AG04450 (cell line): Measurements from ENCODE around the gene KRT83. TPM values are rescaled to one million over a fixed set of nuclear protein-coding genes. Genes with fewer than 3 reads are reported as not detected.
"Not testable (repeated sequence)": the region's sequence is repeated elsewhere in the genome, so short reads cannot be mapped to it uniquely, and the experiment has no call there.

ENCODE experiments used
- CTCF ChIA-PET: fragments of 300-600, 350-600 bp; formaldehyde crosslinking; extraction: SDS; loops from one replicate; lab custom pipeline; 2022; ENCODE audit warnings: antibody characterized with exemption, inconsistent platforms; lab: Charles Lee
- POLR2A ChIA-PET: fragments of 350-600 bp; formaldehyde crosslinking; extraction: SDS; loops from one replicate; lab custom pipeline; 2021; ENCODE audit warnings: antibody characterized with exemption, inconsistent platforms; lab: Yijun Ruan, JAX
- DNase-seq: peaks from one replicate; pipeline ENCODE4 v3.0.0-alpha.2; 2011; ENCODE audit warnings: low read depth, low spot score
- H3K27ac ChIP-seq: one replicate; pipeline ENCODE4 v1.5.1; 2012; ENCODE audit warnings: low read depth, low read length, control low read depth
- H3K27me3 ChIP-seq: one replicate; pipeline ENCODE4 v1.6.0; 2012; ENCODE audit warnings: low read length; ENCODE audit not compliant: control insufficient read depth, insufficient read depth
- H3K4me3 ChIP-seq: 2 replicates; pipeline ENCODE4 v1.5.1; 2011; ENCODE audit warnings: mild to moderate bottlenecking, low read depth, low read length, control low read depth
- H3K9me3 ChIP-seq: 2 replicates; pipeline ENCODE4 v1.5.1; 2012; ENCODE audit warnings: low read length; ENCODE audit not compliant: control insufficient read depth, insufficient read depth
- polyA plus RNA-seq: library from polyadenylated mRNA; depleted of rRNA; stranded (reverse); fragments of >200 nt; gene quantifications from 2 replicates; pipeline ENCODE4 v1.2.3, GENCODE V29; 2011
- TF ChIP-seq, protein P1 (sequence below): IDR thresholded peaks from 2 replicates; pipeline ENCODE4 v1.5.1; 2011; ENCODE audit warnings: low read depth, low read length, control low read depth, inconsistent platforms

Gene KRT83
- polyA plus RNA-seq, 1 experiment, result 0.04 TPM

GRCh38 chr12:52294803-52295202 lies 26.4 kb downstream of the KRT83 start:
- Histone ChIP-seq H3K4me3 (no peak overlapping the region), H3K9me3 (no peaks in the 10 kb centered on the region), H3K27me3 (peaks cover 26% of the 10 kb centered on the region), H3K27ac (no peak overlapping the region)
- POLR2A ChIA-PET, result no interaction called here
- DNase-seq, result no peak
- CTCF ChIA-PET, result interaction anchor here (0.8 to 2.8 kb wide), 2 partner anchors 16 to 32 kb away, joined by 3 to 33 read pairs; no protein-coding TSS in a partner anchor
- TF ChIP-seq, protein P1, sequence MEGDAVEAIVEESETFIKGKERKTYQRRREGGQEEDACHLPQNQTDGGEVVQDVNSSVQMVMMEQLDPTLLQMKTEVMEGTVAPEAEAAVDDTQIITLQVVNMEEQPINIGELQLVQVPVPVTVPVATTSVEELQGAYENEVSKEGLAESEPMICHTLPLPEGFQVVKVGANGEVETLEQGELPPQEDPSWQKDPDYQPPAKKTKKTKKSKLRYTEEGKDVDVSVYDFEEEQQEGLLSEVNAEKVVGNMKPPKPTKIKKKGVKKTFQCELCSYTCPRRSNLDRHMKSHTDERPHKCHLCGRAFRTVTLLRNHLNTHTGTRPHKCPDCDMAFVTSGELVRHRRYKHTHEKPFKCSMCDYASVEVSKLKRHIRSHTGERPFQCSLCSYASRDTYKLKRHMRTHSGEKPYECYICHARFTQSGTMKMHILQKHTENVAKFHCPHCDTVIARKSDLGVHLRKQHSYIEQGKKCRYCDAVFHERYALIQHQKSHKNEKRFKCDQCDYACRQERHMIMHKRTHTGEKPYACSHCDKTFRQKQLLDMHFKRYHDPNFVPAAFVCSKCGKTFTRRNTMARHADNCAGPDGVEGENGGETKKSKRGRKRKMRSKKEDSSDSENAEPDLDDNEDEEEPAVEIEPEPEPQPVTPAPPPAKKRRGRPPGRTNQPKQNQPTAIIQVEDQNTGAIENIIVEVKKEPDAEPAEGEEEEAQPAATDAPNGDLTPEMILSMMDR, result no peak

GRCh38 chr12:52293926-52294325 lies 27.3 kb downstream of the KRT83 start:
- Histone ChIP-seq H3K9me3 (no peaks in the 10 kb centered on the region), H3K27ac (no peak overlapping the region), H3K4me3 (no peak overlapping the region), H3K27me3 (peaks cover 25% of the 10 kb centered on the region)
- ChIA-PET CTCF (interaction anchor here (0.7 to 2.8 kb wide), 2 partner anchors 15 to 33 kb away, joined by 3 to 33 read pairs; no protein-coding TSS in a partner anchor), POLR2A (no interaction called here)
- DNase-seq, result no peak
- TF ChIP-seq, protein P1, result no peak

DNA sequence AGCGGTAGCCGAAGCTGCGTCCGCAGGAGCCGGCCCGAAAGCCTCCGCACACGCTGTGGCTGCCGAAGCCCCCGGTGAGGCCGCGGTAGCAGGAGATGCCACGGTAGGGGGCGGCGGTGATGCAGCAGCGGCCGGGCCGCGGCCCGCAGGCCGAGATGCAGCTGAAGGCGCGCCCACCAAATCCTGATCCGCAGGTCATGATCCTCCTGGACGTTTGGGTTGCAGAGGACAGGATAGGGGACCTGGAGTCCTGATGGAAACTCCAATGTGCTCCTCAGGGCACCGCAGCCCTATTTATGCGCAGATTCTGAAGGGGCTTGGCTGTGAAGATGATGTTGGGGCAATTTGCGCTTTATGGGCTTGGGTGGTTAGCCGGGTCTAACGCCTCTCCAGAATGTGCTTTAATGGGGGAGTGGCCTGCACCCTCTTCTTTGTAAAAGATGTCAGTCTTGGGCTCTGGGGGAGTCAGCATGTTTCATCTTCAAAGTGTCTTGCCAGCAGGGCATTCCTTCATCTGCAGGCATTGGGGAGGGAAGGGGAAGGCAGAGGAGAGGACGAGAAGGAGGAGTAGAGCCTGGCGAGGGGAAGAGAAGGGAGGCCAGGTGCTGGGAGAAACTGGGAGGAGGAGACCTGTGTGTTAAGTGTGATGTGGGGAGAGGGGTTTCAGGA lies 29.8 kb downstream of the KRT83 start, which contains the start of gene KRT81:
Gene KRT81, minus strand, starts transcription at position 268 of the 669 bp plus-strand sequence. Its CDS starts 69 bp downstream, at position 199.
- no peak within 1 kb of the TSS for H3K27ac ChIP-seq
- H3K27me3 ChIP-seq, result peaks cover 25% of the 10 kb centered on the region
- TF ChIP-seq, protein P1, result no peak
- CTCF ChIA-PET, result interaction anchor here (1.4 to 1.6 kb wide), 2 partner anchors 12 to 36 kb away, joined by 5 to 8 read pairs; no protein-coding TSS in a partner anchor
- no peak within 1 kb of the TSS for H3K4me3 ChIP-seq
- POLR2A ChIA-PET, result no interaction called here
- H3K9me3 ChIP-seq, result no peaks in the 10 kb centered on the region
- DNase-seq, result no peak

DNA sequence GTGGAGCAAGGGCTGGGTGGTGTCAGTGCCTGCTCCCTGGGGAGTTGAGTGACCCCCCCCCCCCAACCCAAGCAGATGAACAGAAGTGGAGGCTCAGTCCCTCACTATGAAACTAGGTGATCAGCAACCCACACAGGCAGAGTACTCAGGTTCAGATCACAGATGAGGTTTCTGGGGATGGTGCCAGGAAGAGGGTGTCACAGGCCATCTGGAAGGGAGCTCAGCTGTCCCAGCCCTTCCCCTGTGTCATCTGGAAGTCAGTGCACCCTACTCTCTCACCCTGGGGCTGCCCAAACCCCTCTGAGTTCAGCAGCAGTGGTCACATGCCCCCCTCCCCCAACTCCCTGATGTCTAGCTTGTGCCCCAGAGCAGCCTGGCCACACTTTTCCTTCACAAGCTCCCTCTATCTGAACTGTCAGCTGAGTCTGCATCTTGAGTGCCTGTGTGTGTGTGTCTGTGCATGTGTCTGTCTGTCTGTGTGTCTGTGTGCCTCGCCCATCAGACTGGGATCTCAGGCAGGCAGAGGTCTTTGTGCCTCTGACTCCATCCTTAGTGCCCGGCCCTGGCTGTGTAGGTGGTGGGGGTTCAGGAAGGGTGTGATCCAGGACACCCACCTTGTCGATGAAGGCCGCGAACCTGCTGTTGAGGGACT lies 30.6 kb downstream of the KRT83 start:
- H3K9me3 ChIP-seq, H3K4me3 ChIP-seq, DNase-seq, CTCF ChIA-PET, POLR2A ChIA-PET, H3K27ac ChIP-seq: not testable (repeated sequence)
- peaks cover 25% of the 10 kb centered on the region for H3K27me3 ChIP-seq

DNA sequence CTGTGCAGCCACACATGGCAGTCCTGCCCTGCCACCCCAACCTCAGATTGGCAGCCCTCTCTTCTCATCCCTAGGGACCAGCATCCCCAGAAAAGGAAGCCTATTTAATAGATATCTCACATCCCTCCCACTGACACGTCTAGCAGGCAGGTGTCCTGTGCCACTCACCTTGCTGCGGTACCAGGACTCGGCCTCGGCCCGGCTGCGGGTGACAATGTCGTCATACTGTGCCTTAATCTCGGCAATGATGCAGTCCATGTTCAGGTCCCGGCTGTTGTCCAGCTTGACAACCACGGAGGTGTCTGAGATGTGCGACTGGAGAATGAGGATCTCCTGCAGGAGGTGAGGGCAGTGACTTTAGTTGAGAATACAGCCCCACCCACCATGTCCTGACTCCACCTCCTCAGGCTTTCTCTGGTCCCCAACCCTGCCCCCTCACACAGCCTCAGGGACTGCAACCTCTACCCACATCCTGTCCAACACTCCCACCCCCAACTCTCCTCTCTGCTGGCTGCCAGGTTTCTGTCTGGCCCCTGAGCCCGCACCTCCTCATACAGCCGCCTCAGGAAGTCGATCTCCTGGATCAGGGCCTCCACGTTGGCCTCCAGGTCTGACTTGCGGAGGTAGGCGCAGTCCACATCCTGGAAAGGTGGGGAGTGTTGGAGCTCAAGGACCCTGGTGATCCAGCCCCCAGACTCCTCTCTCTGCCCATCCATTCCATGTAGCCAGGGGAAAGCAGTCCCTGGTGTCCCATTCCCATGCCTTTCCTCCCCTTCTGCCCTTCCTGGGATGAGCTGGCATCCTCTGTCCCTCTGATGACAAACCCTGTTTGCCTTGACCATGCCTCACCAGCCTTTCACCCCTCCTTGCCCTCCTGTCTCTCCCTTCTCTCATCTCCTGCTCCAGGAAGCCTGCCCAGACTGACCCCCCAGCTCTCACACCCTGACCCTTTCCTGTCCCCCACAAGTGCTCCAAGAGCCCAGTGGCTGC lies 33.1 kb downstream of the KRT83 start:
- peaks cover 12% of the 10 kb centered on the region for H3K27me3 ChIP-seq
- POLR2A ChIA-PET, H3K9me3 ChIP-seq, H3K4me3 ChIP-seq, H3K27ac ChIP-seq, DNase-seq: not testable (repeated sequence)
- CTCF ChIA-PET, result interaction anchor here (0.6 to 1.4 kb wide), 2 partner anchors 9 to 131 kb away, joined by 3 to 5 read pairs; no protein-coding TSS in a partner anchor

- H3K9me3 ChIP-seq, H3K27me3 ChIP-seq, H3K4me3 ChIP-seq, POLR2A ChIA-PET, DNase-seq, H3K27ac ChIP-seq: not testable (repeated sequence)
- CTCF ChIA-PET, result interaction anchor here (1.4 to 1.6 kb wide), 3 partner anchors 9 to 130 kb away, joined by 4 to 5 read pairs (median 4); no protein-coding TSS in a partner anchor
These were observed 34.1 kb downstream of the KRT83 start for GRCh38 chr12:52286857-52287785.
